Ovary (tissue), 9 donors: ENCODE data around the gene STN1. TPM values are rescaled to one million over a fixed set of nuclear protein-coding genes. Genes with fewer than 3 reads are reported as not detected.

ENCODE experiments used
- DNase-seq, 5 donors: peaks; one replicate each; pipeline ENCODE4 v3.0.0-alpha.2; 2019 to 2020
- H3K27ac ChIP-seq, 2 donors: fragments of 200-600 bp; one replicate each; pipeline versions ENCODE4 v1.5.1 to v1.8.0; 2019 to 2022
- H3K27me3 ChIP-seq: fragments of 200-600 bp; one replicate; pipeline ENCODE4 v1.8.0; 2022
- H3K36me3 ChIP-seq: fragments of 200-600 bp; sonication (generic); one replicate; pipeline ENCODE4 v1.5.1; 2019
- H3K4me1 ChIP-seq: one replicate; pipeline ENCODE4 v1.8.1; 2013; ENCODE audit warnings: mild to moderate bottlenecking, moderate library complexity; ENCODE audit not compliant: insufficient read depth
- H3K4me3 ChIP-seq: fragments of 200-600 bp; sonication (generic); one replicate; pipeline ENCODE4 v1.5.1; 2017
- H3K9me3 ChIP-seq, 2 donors: fragments of 200-600 bp in 1 of 2; sonication (generic) in 1 of 2; one replicate each; pipeline versions ENCODE4 v1.5.1 to v1.8.1; 2013 to 2019; ENCODE audit warnings: mild to moderate bottlenecking in 1 of 2, moderate library complexity in 1 of 2
- CTCF ChIP-seq, 3 donors: fragments of 450-650 bp in 2 of 3; fragments of 200-600 bp in 1 of 3; IDR thresholded peaks; one replicate each; pipeline versions ENCODE4 v1.5.1 to v1.8.0; 2016 to 2022; ENCODE audit warnings: antibody characterized with exemption in 3 of 3, mild to moderate bottlenecking in 1 of 3
- EP300 ChIP-seq: sonication (generic); formaldehyde crosslinking; IDR thresholded peaks from one replicate; pipeline ENCODE4 v1.6.1; 2017; ENCODE audit warnings: antibody characterized with exemption
- POLR2A ChIP-seq: fragments of 450-650 bp; IDR thresholded peaks from one replicate; pipeline ENCODE4 v1.6.1; 2017; ENCODE audit warnings: antibody characterized with exemption, mild to moderate bottlenecking, moderate library complexity
- WGBS, 3 donors: extraction: QIAGEN DNeasy Blood & Tissue Kit in 1 of 3; methylation state at CpG; one replicate each; pipeline versions ENCODE4 v1.1.5 to v1.1.7; 2013 to 2017; 5-methylcytosine and 5-hydroxymethylcytosine counted together
- intact Hi-C, 4 donors: fragments of 100-400 bp; cut with DNase I; formaldehyde crosslinking; loops; one replicate each; pipeline versions ENCODE4 v1.11.0 to v1.15.1; 2022 to 2023
- polyA plus RNA-seq, 2 donors: library from polyadenylated mRNA; stranded (reverse); fragments of 200-250 nt in 1 of 2; fragments of 350-450 nt in 1 of 2; fragmentation: Illumina TruSeq in 1 of 2; extraction: RNeasy Lipid Tissue Mini Kit (QIAGEN cat#74804) in 1 of 2; gene quantifications; one replicate each; pipeline ENCODE4 v1.2.3, GENCODE V29; 2013 to 2014
- total RNA-seq, 7 donors: library from RNA; depleted of rRNA in 2 of 7; stranded (reverse); fragments of >200 nt in 2 of 7; fragmentation: NEBNext Ultra II Directional in 3 of 7; extraction: Animal tissue kit (Norgen Biotek cat#: 25700) in 3 of 7; gene quantifications; one replicate each; pipeline versions ENCODE4 v1.1.0 to v1.2.4, GENCODE V29; 2016 to 2023
- donor health status: DM: no; HTN: no; CAD: no; lungs with moderate emphysema.
- donor health status: DM: no; HTN: no; CAD: no.
- donor health status: Bipolar disorder and iron deficiency.
- donor health status: DM: yes; HTN: yes; CAD: no.
- donor health status: DM: no; HTN: no; CAD: no.
- donor health status: DM: yes; HTN: yes; CAD: no.

STN1 gene
- total and polyA plus RNA-seq, 9 donors, result 13.4 to 28.2 (median 18.4) TPM

- DNase-seq, result no peak
- intact Hi-C loops, result no loop called here
- Histone ChIP-seq H3K9me3 (no peaks in the 10 kb centered on the region), H3K27ac (no peak overlapping the region), H3K36me3 (no peaks in the 10 kb centered on the region), H3K4me1 (no peaks in the 10 kb centered on the region), H3K4me3 (no peak overlapping the region), H3K27me3 (no peaks in the 10 kb centered on the region)
- TF ChIP-seq EP300 (no peak), POLR2A (no peak), CTCF (IDR thresholded peaks at IDR 0.05) (no peak)
Measured at GRCh38 chr10:103939522-103939921, 21.5 kb upstream of the STN1 start.

GRCh38 chr10:103936022-103936421 lies 18.0 kb upstream of the STN1 start:
- no peaks in the 10 kb centered on the region for H3K36me3 ChIP-seq
- H3K27me3 ChIP-seq, result no peaks in the 10 kb centered on the region
- no peak overlapping the region for H3K27ac ChIP-seq
- H3K4me1 ChIP-seq, result no peaks in the 10 kb centered on the region
- H3K4me3 ChIP-seq, result no peak overlapping the region
- no peaks in the 10 kb centered on the region for H3K9me3 ChIP-seq
- WGBS, 3 donors, result 65 to 77% (median 68%) methylated on average over 6 of the region's 6 CpGs
- DNase-seq, result no peak
- intact Hi-C loops, result no loop called here
- TF ChIP-seq EP300 (no peak), POLR2A (no peak), CTCF (IDR thresholded peaks at IDR 0.05) (no peak)

GRCh38 chr10:103934308-103934707 lies 16.3 kb upstream of the STN1 start:
- WGBS, 3 donors, result 62 to 78% (median 66%) methylated on average over 6 of the region's 6 CpGs
- no peak overlapping the region for H3K4me3 ChIP-seq
- DNase-seq, result no peak
- no peak overlapping the region for H3K27ac ChIP-seq
- no peaks in the 10 kb centered on the region for H3K36me3 ChIP-seq
- intact Hi-C loops, result no loop called here
- no peaks in the 10 kb centered on the region for H3K4me1 ChIP-seq
- no peak for TF ChIP-seq POLR2A
- no peak for TF ChIP-seq EP300
- TF ChIP-seq CTCF (IDR thresholded peaks at IDR 0.05), result no peak
- no peaks in the 10 kb centered on the region for H3K27me3 ChIP-seq
- no peaks in the 10 kb centered on the region for H3K9me3 ChIP-seq

- no peaks in the 10 kb centered on the region for H3K4me1 ChIP-seq
- H3K4me3 ChIP-seq, result no peak overlapping the region
- WGBS, 3 donors, result 47 to 56% (median 51%) methylated on average over 4 of the region's 4 CpGs
- no peak overlapping the region for H3K27ac ChIP-seq
- TF ChIP-seq EP300 (no peak), POLR2A (no peak), CTCF (IDR thresholded peaks at IDR 0.05) (no peak)
- no peak for DNase-seq
- H3K9me3 ChIP-seq, result no peaks in the 10 kb centered on the region
- H3K27me3 ChIP-seq, result no peaks in the 10 kb centered on the region
- intact Hi-C loops, result no loop called here
- no peaks in the 10 kb centered on the region for H3K36me3 ChIP-seq
Measured at GRCh38 chr10:103933557-103934121, 15.7 kb upstream of the STN1 start.
